GM12878 (cell line): Measurements from ENCODE around the gene ATF4. TPM values are rescaled to one million over a fixed set of nuclear protein-coding genes. Genes with fewer than 3 reads are reported as not detected.
A peak's percentile ranks its signal among the peaks of the same experiment; 100 is the strongest.

Experiments used
- ATAC-seq: fragments of 200-7000 bp; cut with Tn5 transposase; 3 replicates; pipeline ENCODE4 v1.9.1; 2020; ENCODE audit warnings: mild to moderate bottlenecking, moderate library complexity
- BruUV-seq: library from RNA; stranded (reverse); fragments of 400-500 nt; replicated peaks from 2 replicates; lab custom pipeline; 2021; lab: Mats Ljungman, UMichigan
- CTCF ChIA-PET: fragments of 300-600 bp; sonication (Branson Sonifier 250); formaldehyde crosslinking; extraction: SDS; loops from one replicate; lab custom pipeline; 2021; ENCODE audit warnings: inconsistent platforms; lab: Yijun Ruan, JAX
- POLR2A ChIA-PET: fragments of 350-600 bp; formaldehyde crosslinking; extraction: SDS; loops from one replicate; lab custom pipeline; 2021; ENCODE audit warnings: inconsistent platforms; lab: Charles Lee
- RAD21 ChIA-PET: fragments of 300-600 bp; sonication (Branson Sonifier 250); formaldehyde crosslinking; loops from one replicate; lab custom pipeline; 2023; ENCODE audit warnings: antibody characterized with exemption; ENCODE audit not compliant: unreplicated experiment; lab: Charles Lee
- SMC1A ChIA-PET: fragments of 300-600 bp; sonication (Branson Sonifier 250); formaldehyde crosslinking; loops from one replicate; lab custom pipeline; 2023; ENCODE audit not compliant: unreplicated experiment, uncharacterized antibody; lab: Charles Lee
- DNase-seq: peaks from one replicate; pipeline ENCODE4 v3.0.0-alpha.2; 2011; ENCODE audit warnings: low read depth, low spot score
- FAIRE-seq: peaks from 3 replicates; lab custom pipeline; 2011; peaks lifted over from hg19 to GRCh38; lab: Jason Lieb, UNC
- H2AFZ ChIP-seq: 2 replicates; pipeline ENCODE4 v1.6.0; 2011; ENCODE audit warnings: low read depth, low read length, control low read depth; ENCODE audit not compliant: control insufficient read depth
- H3K27ac ChIP-seq: 2 replicates; pipeline ENCODE4 v1.5.1; 2011; ENCODE audit warnings: control low read depth; ENCODE audit not compliant: control insufficient read depth, insufficient read depth
- H3K27me3 ChIP-seq, 2 experiments: replicated peaks in 1 of 2; 2 replicates each; pipeline versions ENCODE4 v1.6.0 to v1.6.1; 2011; ENCODE audit warnings: low read length in 1 of 2; ENCODE audit not compliant: control insufficient read depth in 2 of 2, insufficient read depth in 2 of 2
- H3K36me3 ChIP-seq, 2 experiments: 2 replicates each; pipeline ENCODE4 v1.5.1; 2011; ENCODE audit warnings: low read length in 1 of 2; ENCODE audit not compliant: control insufficient read depth in 2 of 2, insufficient read depth in 2 of 2
- H3K4me1 ChIP-seq: 2 replicates; pipeline ENCODE4 v1.6.1; 2011; ENCODE audit warnings: mild to moderate bottlenecking, low read length, moderate library complexity, mixed read lengths; ENCODE audit not compliant: control insufficient read depth, insufficient read depth
- H3K4me2 ChIP-seq: 2 replicates; pipeline ENCODE4 v1.6.0; 2011; ENCODE audit warnings: control low read depth; ENCODE audit not compliant: control insufficient read depth, insufficient read depth
- H3K4me3 ChIP-seq: fragments of 200-600 bp; sonication (generic); 2 replicates; pipeline ENCODE4 v1.5.1; 2016
- H3K79me2 ChIP-seq: 2 replicates; pipeline ENCODE4 v1.6.0; 2011; ENCODE audit warnings: low read length; ENCODE audit not compliant: control insufficient read depth, insufficient read depth
- H3K9ac ChIP-seq: 2 replicates; pipeline ENCODE4 v1.8.0; 2011; ENCODE audit warnings: low read length, control low read depth, mixed read lengths; ENCODE audit not compliant: control insufficient read depth, insufficient read depth
- H3K9me3 ChIP-seq: replicated peaks from 3 replicates; pipeline ENCODE4 v1.5.1; 2011; ENCODE audit warnings: mild to moderate bottlenecking, low read length; ENCODE audit not compliant: control insufficient read depth, insufficient read depth
- H4K20me1 ChIP-seq: 2 replicates; pipeline ENCODE4 v1.6.0; 2011; ENCODE audit not compliant: control insufficient read depth, insufficient read depth
- GABPA ChIP-seq: IDR thresholded peaks from 2 replicates; pipeline ENCODE4 v1.6.1; 2014; ENCODE audit warnings: antibody characterized with exemption, low read depth, mild to moderate bottlenecking, inconsistent platforms
- MXI1 ChIP-seq: fragments of 150-350 bp; IDR thresholded peaks from 2 replicates; pipeline ENCODE4 v1.6.1; 2011; ENCODE audit warnings: low read depth, mild to moderate bottlenecking, inconsistent platforms, low read length, improper control_type of control experiment
- NR2C1 ChIP-seq: fragments of 450-650 bp; IDR thresholded peaks from 2 replicates; pipeline ENCODE4 v1.6.1; 2017; ENCODE audit warnings: antibody characterized with exemption, mild to moderate bottlenecking, moderate library complexity
- WGBS: methylation state at CpG from one replicate; pipeline ENCODE4 v1.1.6; 2016; ENCODE audit warnings: low lambda C conversion rate; ENCODE audit not compliant: insufficient replicate concordance, insufficient coverage; ENCODE audit errors: missing lambda C conversion rate; 5-methylcytosine and 5-hydroxymethylcytosine counted together
- in situ Hi-C: fragments of 300-500 bp; cut with MboI; formaldehyde crosslinking; loops from 9 replicates; pipeline ENCODE4 v1.14.3; 2018; ENCODE audit warnings: mixed read lengths
- intact Hi-C: fragments of 100-400 bp; cut with micrococcal nuclease; formaldehyde crosslinking; loops from one replicate; pipeline ENCODE4 v1.14.2; 2022; ENCODE audit not compliant: unreplicated experiment
- polyA plus RNA-seq, 11 experiments: library from polyadenylated mRNA; depleted of rRNA in 4 of 11; unstranded in 6 of 11; stranded (reverse) in 5 of 11; fragments of >200 nt; fragmentation: Nextera tagmentation in 4 of 11; fragmentation: Illumina TruSeq in 1 of 11; extraction: Ambion mirVana in 4 of 11; extraction: Trizol in 1 of 11; gene quantifications; 1 replicate in 1 of 11; 2 replicates in 10 of 11; pipeline versions ENCODE4 v1.2.1 to v1.2.3, GENCODE V29; 2011 to 2016; ENCODE audit warnings: inconsistent platforms in 2 of 11, missing spikeins in 2 of 11, low read depth in 1 of 11
- total RNA-seq, 4 experiments: library from RNA; depleted of rRNA in 3 of 4; stranded (reverse); fragments of >200 nt in 3 of 4; fragmentation: Illumina TruSeq in 1 of 4; extraction: Trizol in 1 of 4; gene quantifications; 2 replicates each; pipeline versions ENCODE4 v1.2.1 to v1.2.3, GENCODE V29; 2013 to 2021
- TF ChIP-seq, protein P1 (sequence below): IDR thresholded peaks from 2 replicates; pipeline ENCODE4 v1.6.1; 2012; ENCODE audit warnings: mild to moderate bottlenecking, low read depth, low read length

Gene ATF4
- total and polyA plus RNA-seq, 10 of the 15 experiments (the other 5 are each of a cell fraction or from before 2014, with no cell fraction given) = 88.3 to 605 (median 320) TPM

DNA sequence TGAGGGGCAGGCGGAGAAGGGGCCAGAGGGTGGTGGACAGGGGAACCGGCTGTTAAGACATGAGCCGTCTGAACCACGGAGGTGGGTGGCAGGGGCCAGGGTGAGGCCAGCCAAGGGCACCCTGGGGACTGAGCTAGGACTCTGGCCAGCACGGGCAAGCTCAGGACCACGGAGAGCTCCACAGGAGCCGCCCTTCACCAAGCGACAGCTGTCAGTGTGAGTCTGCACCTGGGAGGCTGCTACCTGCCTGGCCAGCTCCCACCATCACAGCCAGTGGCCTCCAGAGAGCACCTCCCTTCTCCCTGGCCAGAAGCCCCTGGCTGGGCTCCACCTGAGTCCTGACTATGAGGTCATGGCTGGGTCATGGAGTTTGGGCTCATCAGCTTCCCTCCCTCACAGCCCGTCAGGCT, 41.9 kb upstream of the ATF4 start:
- WGBS = 96% methylated on average over 9 of the region's 9 CpGs
- Histone ChIP-seq H3K9me3 (no peaks in the 10 kb centered on the region), H3K27ac (no peak overlapping the region), H3K27me3 (no peaks in the 10 kb centered on the region), H3K36me3 (peaks cover 8 to 40% of the 10 kb centered on the region in 2 experiments; a peak in 3 of 4 replicates), H3K9ac (no peak overlapping the region), H3K4me1 (no peaks in the 10 kb centered on the region), H4K20me1 (no peaks in the 10 kb centered on the region), H2AFZ (no peak overlapping the region), H3K79me2 (peaks cover 1% of the 10 kb centered on the region), H3K4me3 (no peak overlapping the region), H3K4me2 (no peak overlapping the region)
- ATAC-seq (peak; percentile 27; the same call in 1 of the 3 replicates), FAIRE-seq (no peak), DNase-seq (no peak)
- ChIA-PET RAD21 (interaction anchor here (0.5 to 1.4 kb wide), 2 partner anchors 37 to 79 kb away, joined by 3 read pairs; partner anchors contain the start of gene TAB1), POLR2A (no interaction called here), SMC1A (interaction anchor here (1.2 kb wide), 1 partner anchor 18 kb away, joined by 3 read pairs; no protein-coding TSS in a partner anchor), CTCF (interaction anchor here (0.6 to 1.1 kb wide), 3 partner anchors 15 to 43 kb away, joined by 3 to 4 read pairs (median 3); no protein-coding TSS in a partner anchor)
- in situ Hi-C loops (no loop called here), intact Hi-C loops (no loop called here)
- TF ChIP-seq MXI1 = no peak
- no peak for TF ChIP-seq NR2C1
- TF ChIP-seq, protein P1, sequence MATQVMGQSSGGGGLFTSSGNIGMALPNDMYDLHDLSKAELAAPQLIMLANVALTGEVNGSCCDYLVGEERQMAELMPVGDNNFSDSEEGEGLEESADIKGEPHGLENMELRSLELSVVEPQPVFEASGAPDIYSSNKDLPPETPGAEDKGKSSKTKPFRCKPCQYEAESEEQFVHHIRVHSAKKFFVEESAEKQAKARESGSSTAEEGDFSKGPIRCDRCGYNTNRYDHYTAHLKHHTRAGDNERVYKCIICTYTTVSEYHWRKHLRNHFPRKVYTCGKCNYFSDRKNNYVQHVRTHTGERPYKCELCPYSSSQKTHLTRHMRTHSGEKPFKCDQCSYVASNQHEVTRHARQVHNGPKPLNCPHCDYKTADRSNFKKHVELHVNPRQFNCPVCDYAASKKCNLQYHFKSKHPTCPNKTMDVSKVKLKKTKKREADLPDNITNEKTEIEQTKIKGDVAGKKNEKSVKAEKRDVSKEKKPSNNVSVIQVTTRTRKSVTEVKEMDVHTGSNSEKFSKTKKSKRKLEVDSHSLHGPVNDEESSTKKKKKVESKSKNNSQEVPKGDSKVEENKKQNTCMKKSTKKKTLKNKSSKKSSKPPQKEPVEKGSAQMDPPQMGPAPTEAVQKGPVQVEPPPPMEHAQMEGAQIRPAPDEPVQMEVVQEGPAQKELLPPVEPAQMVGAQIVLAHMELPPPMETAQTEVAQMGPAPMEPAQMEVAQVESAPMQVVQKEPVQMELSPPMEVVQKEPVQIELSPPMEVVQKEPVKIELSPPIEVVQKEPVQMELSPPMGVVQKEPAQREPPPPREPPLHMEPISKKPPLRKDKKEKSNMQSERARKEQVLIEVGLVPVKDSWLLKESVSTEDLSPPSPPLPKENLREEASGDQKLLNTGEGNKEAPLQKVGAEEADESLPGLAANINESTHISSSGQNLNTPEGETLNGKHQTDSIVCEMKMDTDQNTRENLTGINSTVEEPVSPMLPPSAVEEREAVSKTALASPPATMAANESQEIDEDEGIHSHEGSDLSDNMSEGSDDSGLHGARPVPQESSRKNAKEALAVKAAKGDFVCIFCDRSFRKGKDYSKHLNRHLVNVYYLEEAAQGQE = peak; percentile 81
- no peak for TF ChIP-seq GABPA
- no TSS peak for BruUV-seq
